ENCODE data around the gene GGN. TPM values are rescaled to one million over a fixed set of nuclear protein-coding genes. Genes with fewer than 3 reads are reported as not detected.
"Not testable (repeated sequence)": the region's sequence is repeated elsewhere in the genome, so short reads cannot be mapped to it uniquely, and the experiment has no call there.

GGN gene
- total RNA-seq, 4 donors from 2014 or later, result 0.36 to 1.9 (median 1.5) TPM

GRCh38 chr19:38370299-38370698 is 17.5 kb downstream of the GGN start:
- intact Hi-C loops (cut with DNase I; ENCODE audit: low total_unique reads), result no loop called here
- no peak for DNase-seq (ENCODE audit: low spot score in 2 of 2)
- no peak overlapping the region for H3K4me3 ChIP-seq (ENCODE audit: low read depth, poor library complexity, severe bottlenecking)
- WGBS, 2 donors, result 68 to 82% methylated on average over 12 of the region's 12 CpGs
- TF ChIP-seq CTCF (IDR thresholded peaks at IDR 0.05) (no peak), POLR2A (IDR thresholded peaks at IDR 0.05) (no peak)

- DNase-seq (ENCODE audit: low spot score in 2 of 2), result no peak
- TF ChIP-seq CTCF (IDR thresholded peaks at IDR 0.05), result no peak
- no peak for TF ChIP-seq POLR2A (IDR thresholded peaks at IDR 0.05)
- no peak overlapping the region for H3K4me3 ChIP-seq (ENCODE audit: low read depth, poor library complexity, severe bottlenecking)
- intact Hi-C loops (cut with DNase I; ENCODE audit: low total_unique reads), result no loop called here
- WGBS, 2 donors, result 86 to 87% methylated on average over 2 of the region's 2 CpGs
Observed at GRCh38 chr19:38369584-38369983, 18.2 kb downstream of the GGN start.

GRCh38 chr19:38367041-38367440 is 20.8 kb downstream of the GGN start:
- 78 to 80% methylated on average over 12 of the region's 12 CpGs for WGBS, 2 donors
- intact Hi-C loops (cut with DNase I; ENCODE audit: low total_unique reads), result no loop called here
- TF ChIP-seq CTCF (IDR thresholded peaks at IDR 0.05) (no peak), POLR2A (IDR thresholded peaks at IDR 0.05) (no peak)
- H3K4me3 ChIP-seq (ENCODE audit: low read depth, poor library complexity, severe bottlenecking), result no peak overlapping the region
- DNase-seq (ENCODE audit: low spot score in 2 of 2), result no peak

- DNase-seq (ENCODE audit: low spot score in 2 of 2); intact Hi-C loops (cut with DNase I; ENCODE audit: low total_unique reads); H3K4me3 ChIP-seq (ENCODE audit: low read depth, poor library complexity, severe bottlenecking): not testable (repeated sequence)
- 77 to 81% methylated on average over 15 of the region's 16 CpGs for WGBS, 2 donors
Observed at GRCh38 chr19:38362946-38363688, 24.7 kb downstream of the GGN start.

GRCh38 chr19:38362076-38362945 is 25.5 kb downstream of the GGN start:
- TF ChIP-seq POLR2A (IDR thresholded peaks at IDR 0.05) (no peak), CTCF (IDR thresholded peaks at IDR 0.05) (no peak)
- peak; percentile 85 to 96 for DNase-seq (ENCODE audit: low spot score in 2 of 2)
- WGBS, 2 donors, result 2 to 3% methylated on average over 45 to 50 of the region's 68 CpGs
- intact Hi-C loops (cut with DNase I; ENCODE audit: low total_unique reads), result no loop called here
- H3K4me3 ChIP-seq (ENCODE audit: low read depth, poor library complexity, severe bottlenecking), result peak overlapping the region; percentile 34

- 0% methylated on average over 19 to 36 of the region's 37 CpGs for WGBS, 2 donors
- no peak for TF ChIP-seq CTCF (IDR thresholded peaks at IDR 0.05)
- TF ChIP-seq POLR2A (IDR thresholded peaks at IDR 0.05), result no peak
- peak; percentile 69 to 92 for DNase-seq (ENCODE audit: low spot score in 2 of 2)
- intact Hi-C loops (cut with DNase I; ENCODE audit: low total_unique reads), result no loop called here
- peak overlapping the region; percentile 34 for H3K4me3 ChIP-seq (ENCODE audit: low read depth, poor library complexity, severe bottlenecking)
Observed at GRCh38 chr19:38361633-38362075, 26.2 kb downstream of the GGN start.

Data from lower leg skin (tissue), 4 donors.